A673 (cell line): ENCODE data around the gene GNPTAB. TPM values are rescaled to one million over a fixed set of nuclear protein-coding genes. Genes with fewer than 3 reads are reported as not detected.

Source experiments
- BruUV-seq: library from RNA; stranded (reverse); fragments of 400-500 nt; replicated peaks from 2 replicates; lab custom pipeline; 2021; lab: Mats Ljungman, UMichigan
- CTCF ChIA-PET: fragments of 300-600 bp; sonication (Branson Sonifier 250); formaldehyde crosslinking; loops from one replicate; lab custom pipeline; 2022; ENCODE audit warnings: antibody characterized with exemption; lab: Charles Lee
- POLR2A ChIA-PET: fragments of 300-600 bp; sonication (Branson Sonifier 250); formaldehyde crosslinking; loops from one replicate; lab custom pipeline; 2022; ENCODE audit warnings: antibody characterized with exemption; ENCODE audit not compliant: low non-redundant PET; lab: Charles Lee
- DNase-seq: peaks from one replicate; pipeline ENCODE4 v3.0.0-alpha.2; 2015; ENCODE audit warnings: low spot score
- H3K27ac ChIP-seq: fragments of 200-600 bp; sonication (generic); 2 replicates; pipeline ENCODE4 v1.5.1; 2016; ENCODE audit warnings: mixed run types, low read depth, mild to moderate bottlenecking, mixed read lengths, antibody characterized with exemption, low read length; ENCODE audit not compliant: poor library complexity, severe bottlenecking
- H3K27me3 ChIP-seq: fragments of 200-600 bp; sonication (generic); replicated peaks from 2 replicates; pipeline ENCODE4 v1.6.1; 2017; ENCODE audit warnings: mixed run types, low read depth, mild to moderate bottlenecking, mixed read lengths, antibody characterized with exemption, low read length; ENCODE audit not compliant: insufficient read depth, poor library complexity
- H3K36me3 ChIP-seq: fragments of 200-600 bp; sonication (generic); 2 replicates; pipeline ENCODE4 v1.6.1; 2016; ENCODE audit warnings: mixed run types, mild to moderate bottlenecking, mixed read lengths, antibody characterized with exemption, low read length; ENCODE audit not compliant: insufficient read depth, poor library complexity, severe bottlenecking
- H3K4me1 ChIP-seq: fragments of 200-600 bp; sonication (generic); 2 replicates; pipeline ENCODE4 v1.6.1; 2017; ENCODE audit warnings: mixed run types, mild to moderate bottlenecking, mixed read lengths, antibody characterized with exemption, low read length; ENCODE audit not compliant: insufficient read depth, poor library complexity, severe bottlenecking
- H3K4me3 ChIP-seq: fragments of 200-600 bp; sonication (generic); 2 replicates; pipeline ENCODE4 v1.5.1; 2016; ENCODE audit warnings: low read depth, mixed run types, mild to moderate bottlenecking, mixed read lengths, low read length; ENCODE audit not compliant: poor library complexity, severe bottlenecking
- H3K9me3 ChIP-seq: fragments of 200-600 bp; sonication (generic); 2 replicates; pipeline ENCODE4 v1.6.1; 2016; ENCODE audit warnings: mixed run types, low read depth, mild to moderate bottlenecking, mixed read lengths, antibody characterized with exemption, low read length; ENCODE audit not compliant: poor library complexity, severe bottlenecking
- CTCF ChIP-seq: fragments of 300-800, 200-600 bp; sonication (generic); conservative IDR thresholded peaks from 2 replicates; pipeline ENCODE4 v1.5.1; 2017; ENCODE audit warnings: low read depth, mild to moderate bottlenecking, antibody characterized with exemption, low read length, moderate library complexity, mixed read lengths
- EZH2 ChIP-seq: fragments of 200-600 bp; sonication (generic); IDR thresholded peaks from 2 replicates; pipeline ENCODE4 v1.6.1; 2017; ENCODE audit warnings: borderline replicate concordance, low read depth, mild to moderate bottlenecking, mixed read lengths, antibody characterized with exemption, low read length; ENCODE audit not compliant: poor library complexity, severe bottlenecking
- intact Hi-C: fragments of 100-400 bp; cut with micrococcal nuclease; formaldehyde crosslinking; loops from one replicate; pipeline ENCODE4 v1.10.0; 2022; ENCODE audit not compliant: unreplicated experiment
- total RNA-seq: library from RNA; stranded (reverse); gene quantifications from 2 replicates; pipeline ENCODE4 v1.2.3, GENCODE V29; 2021

Gene GNPTAB
- total RNA-seq, 1 experiment from 2014 or later, result 19.9 TPM

DNA sequence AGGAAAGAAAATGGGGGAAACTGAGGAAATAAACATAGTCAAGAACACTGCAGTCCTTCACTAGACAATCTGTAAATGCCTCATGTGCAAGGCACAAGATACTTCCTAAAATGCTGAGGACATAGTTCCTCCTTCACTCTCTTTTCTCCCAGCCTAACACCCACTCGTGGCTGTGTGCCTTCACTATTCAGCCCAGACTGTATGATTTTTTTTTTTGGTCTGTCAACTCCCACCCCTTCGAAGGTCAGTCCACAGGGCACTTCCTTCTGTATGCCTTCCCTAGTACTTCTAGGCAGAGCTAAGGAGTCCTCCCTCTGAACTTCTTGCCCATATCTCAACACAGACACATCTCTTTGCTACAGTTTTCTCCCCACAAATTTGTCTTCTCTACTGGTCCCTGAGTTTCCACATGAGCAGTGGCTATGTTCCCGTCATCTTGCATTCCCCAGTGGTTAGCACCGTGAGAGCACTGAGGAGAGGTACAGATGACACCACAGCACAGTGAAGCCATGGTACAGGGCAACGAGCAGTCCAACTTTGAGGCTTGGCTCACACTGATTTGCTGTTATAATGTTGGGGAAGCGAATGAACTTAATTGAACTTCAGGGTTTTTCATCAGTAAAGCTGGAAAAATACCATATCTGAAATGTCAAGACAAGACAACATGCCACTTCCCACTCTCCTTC lies 67.4 kb downstream of the GNPTAB start:
- intact Hi-C loops, result no loop called here
- no peak for DNase-seq
- CTCF ChIA-PET, result no interaction called here
- Histone ChIP-seq H3K36me3 (peaks cover 3% of the 10 kb centered on the region), H3K4me3 (no peak overlapping the region), H3K9me3 (no peaks in the 10 kb centered on the region), H3K27me3 (no peaks in the 10 kb centered on the region), H3K4me1 (no peaks in the 10 kb centered on the region), H3K27ac (no peak overlapping the region)
- TF ChIP-seq CTCF, result no peak
- no peak for TF ChIP-seq EZH2
- BruUV-seq, result no TSS peak
- POLR2A ChIA-PET, result no interaction called here

DNA sequence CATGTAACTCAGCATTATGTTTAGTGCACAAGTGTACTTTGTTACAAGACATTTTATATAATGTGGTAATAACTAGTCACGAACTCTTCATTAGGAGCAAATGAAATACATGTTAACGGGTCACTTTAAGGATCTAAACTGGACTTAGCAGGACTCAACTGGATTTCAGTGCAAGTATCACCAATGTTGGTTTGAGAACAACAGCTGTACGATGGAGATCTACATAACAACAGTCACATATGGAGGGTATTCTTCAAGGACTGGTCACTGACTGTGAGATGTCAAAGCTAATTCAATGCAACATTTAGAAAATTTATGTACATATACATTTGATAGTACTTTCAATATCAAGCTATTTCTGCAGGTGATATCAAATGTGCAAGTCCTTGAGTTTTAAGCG lies 69.0 kb downstream of the GNPTAB start:
- intact Hi-C loops, result no loop called here
- H3K4me3 ChIP-seq, result no peak overlapping the region
- no peaks in the 10 kb centered on the region for H3K9me3 ChIP-seq
- TF ChIP-seq CTCF, result no peak
- no peak for TF ChIP-seq EZH2
- H3K27ac ChIP-seq, result no peak overlapping the region
- H3K4me1 ChIP-seq, result no peaks in the 10 kb centered on the region
- CTCF ChIA-PET, result no interaction called here
- H3K36me3 ChIP-seq, result peaks cover 3% of the 10 kb centered on the region
- DNase-seq, result no peak
- no peaks in the 10 kb centered on the region for H3K27me3 ChIP-seq
- POLR2A ChIA-PET, result no interaction called here
- BruUV-seq, result no TSS peak

DNA sequence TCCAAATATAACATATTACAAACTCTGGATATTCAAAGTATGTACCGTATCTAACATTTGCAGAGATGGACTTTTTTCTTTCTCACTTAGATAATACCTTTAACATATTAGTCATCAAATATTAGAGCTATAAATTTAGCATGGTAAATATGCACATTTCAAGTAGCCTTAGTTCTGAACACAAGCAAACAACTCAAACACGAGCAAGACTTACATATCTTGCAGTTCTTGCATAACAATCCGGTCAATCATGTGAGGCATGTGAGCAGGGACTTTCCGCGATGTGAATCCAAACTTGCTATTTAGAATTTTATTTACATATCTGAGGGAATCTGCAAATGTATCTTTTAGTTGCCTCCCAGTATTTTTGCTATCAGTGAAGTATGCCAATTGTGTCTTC lies 69.4 kb downstream of the GNPTAB start:
- no peak for DNase-seq
- intact Hi-C loops, result no loop called here
- H3K27ac ChIP-seq, result no peak overlapping the region
- no peak overlapping the region for H3K4me3 ChIP-seq
- POLR2A ChIA-PET, result no interaction called here
- TF ChIP-seq CTCF, result no peak
- no peak for TF ChIP-seq EZH2
- H3K36me3 ChIP-seq, result peaks cover 3% of the 10 kb centered on the region
- H3K4me1 ChIP-seq, result no peaks in the 10 kb centered on the region
- BruUV-seq, result no TSS peak
- CTCF ChIA-PET, result no interaction called here
- H3K27me3 ChIP-seq, result no peaks in the 10 kb centered on the region
- H3K9me3 ChIP-seq, result no peaks in the 10 kb centered on the region
